GM21786 (cell line): ENCODE data around the gene VSTM2L.
"Not testable (repeated sequence)": the region's sequence is repeated elsewhere in the genome, so short reads cannot be mapped to it uniquely, and the experiment has no call there.

Source experiments
- ATAC-seq: cut with Tn5 transposase; IDR thresholded peaks from one replicate; pipeline ENCODE4 v1.9.1; 2021; ENCODE audit not compliant: unreplicated experiment

VSTM2L gene, protein sequence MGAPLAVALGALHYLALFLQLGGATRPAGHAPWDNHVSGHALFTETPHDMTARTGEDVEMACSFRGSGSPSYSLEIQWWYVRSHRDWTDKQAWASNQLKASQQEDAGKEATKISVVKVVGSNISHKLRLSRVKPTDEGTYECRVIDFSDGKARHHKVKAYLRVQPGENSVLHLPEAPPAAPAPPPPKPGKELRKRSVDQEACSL

DNA sequence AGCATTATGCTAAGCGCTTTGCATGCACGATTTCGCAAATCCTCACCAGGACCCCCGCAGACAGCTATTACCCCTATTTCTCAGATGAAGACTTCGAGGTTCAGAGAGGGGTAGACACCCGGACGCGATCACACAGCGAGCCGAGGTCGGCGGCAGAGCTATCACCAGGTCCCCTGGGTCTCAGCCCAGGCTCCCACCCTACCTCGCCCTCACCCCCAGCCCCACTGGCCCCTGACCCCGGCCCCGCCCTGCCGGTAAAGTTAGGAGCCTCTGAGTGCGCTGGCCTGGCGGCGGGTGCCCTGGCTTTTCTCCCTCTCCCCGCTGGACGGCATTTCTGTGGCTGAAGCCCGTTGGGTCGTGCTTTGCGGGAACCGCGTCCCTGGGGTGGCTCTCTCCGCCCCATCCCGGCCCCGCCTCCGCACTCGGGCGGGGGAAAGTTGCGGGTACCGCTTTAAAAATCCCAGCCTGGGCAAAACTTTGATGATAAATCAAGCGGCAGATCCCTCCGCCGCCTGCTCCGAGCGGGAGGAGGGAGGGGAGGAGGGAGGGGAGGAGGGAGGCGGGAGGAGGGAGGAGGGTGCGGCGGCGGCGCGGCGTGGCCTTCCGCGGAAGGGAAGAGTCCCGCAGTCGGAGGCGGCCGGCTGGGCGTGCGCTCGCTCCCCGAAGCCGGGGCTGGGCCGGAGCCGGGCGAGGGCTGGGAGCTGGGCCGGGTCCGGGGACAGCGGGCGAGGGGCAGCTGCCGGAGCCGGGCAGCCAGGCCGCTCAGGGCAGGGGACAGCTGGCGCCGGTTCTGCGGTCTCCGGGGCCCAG, at the start of gene VSTM2L:
Gene VSTM2L (plus strand): TSS at position 624 of the 810 bp plus-strand sequence. CDS start 224 bp downstream, outside the sequence.
- ATAC-seq: no peak

- ATAC-seq: peak; percentile 59
These were observed 49.0 kb upstream of the VSTM2L start for GRCh38 chr20:37853823-37854375.

DNA sequence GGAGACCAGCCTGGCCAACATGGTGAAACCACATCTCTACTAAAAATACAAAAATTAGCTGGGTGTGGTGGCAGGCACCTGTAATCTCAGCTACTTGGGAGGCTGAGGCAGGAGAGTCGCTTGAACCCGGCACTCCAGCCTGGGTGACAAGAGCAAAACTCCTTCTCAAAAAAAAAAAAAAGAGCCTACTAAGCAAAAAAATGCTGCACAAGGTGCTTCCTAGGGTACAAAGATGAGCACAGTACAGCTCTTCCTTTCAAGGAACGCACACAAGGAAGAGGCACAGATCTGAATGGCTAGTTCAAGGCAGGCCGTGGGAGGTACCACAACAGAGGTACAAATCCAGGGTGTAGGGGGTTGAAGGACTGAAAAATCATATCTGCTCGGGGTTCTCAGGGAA, 46.9 kb upstream of the VSTM2L start:
- ATAC-seq: not testable (repeated sequence)

GRCh38 chr20:37856932-37857660, 45.8 kb upstream of the VSTM2L start:
- ATAC-seq: no peak

DNA sequence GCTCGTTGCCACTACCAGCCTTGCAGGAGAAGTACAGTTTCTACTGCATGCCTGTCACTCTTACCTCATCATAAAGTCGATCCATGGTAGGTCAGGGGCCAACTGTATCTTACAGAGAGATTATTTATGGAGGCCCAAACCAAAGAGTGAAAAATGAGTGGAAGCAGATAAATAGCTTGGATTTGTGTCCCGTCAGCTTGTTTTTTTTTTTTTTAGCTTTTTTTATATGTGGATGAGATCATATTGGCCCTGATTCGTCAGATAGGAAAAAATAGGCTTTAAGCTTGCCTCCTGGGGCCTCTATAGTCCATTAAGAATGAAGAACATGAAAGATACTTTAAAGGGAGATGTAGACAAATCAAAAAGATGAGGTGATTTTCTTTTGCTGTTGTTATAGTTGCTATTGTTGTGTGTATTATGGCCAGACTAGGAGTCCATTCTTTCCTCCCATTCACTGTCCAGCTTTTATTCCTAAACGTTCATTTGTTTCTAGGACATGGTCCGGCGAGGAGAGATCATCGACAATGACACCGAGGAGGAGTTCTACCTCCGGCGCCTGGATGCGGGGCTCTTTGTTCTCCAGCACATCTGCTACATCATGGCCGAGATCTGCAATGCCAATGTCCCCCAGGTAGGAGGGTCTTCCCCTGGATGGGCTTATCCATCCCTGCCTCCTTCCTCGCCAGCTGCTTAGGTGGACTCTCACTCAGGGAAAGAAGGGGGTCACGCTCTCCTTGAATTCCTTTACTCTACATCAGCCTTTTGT, 43.3 kb upstream of the VSTM2L start:
- ATAC-seq: no peak

DNA sequence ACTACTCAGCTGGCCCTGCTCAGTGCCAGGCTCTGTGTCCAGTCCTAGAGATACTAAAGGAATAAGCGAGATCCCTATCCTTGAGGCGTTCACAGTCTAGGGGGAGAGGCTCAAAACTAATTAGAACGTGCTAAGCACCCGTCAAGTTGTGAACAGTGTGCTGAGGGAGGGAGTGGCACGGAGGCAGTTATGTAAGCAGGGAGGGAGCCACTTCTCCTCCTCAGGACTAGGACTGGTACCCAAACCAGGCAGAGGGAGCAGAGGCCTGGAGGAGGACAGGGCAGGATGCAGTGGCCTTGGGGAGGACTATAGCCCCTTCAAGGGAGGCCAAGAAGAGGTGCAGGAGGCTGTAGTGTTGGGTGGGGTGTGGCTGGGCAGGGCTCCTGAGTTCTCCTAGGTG, 39.6 kb upstream of the VSTM2L start:
- ATAC-seq: no peak

- no peak for ATAC-seq
These were observed 38.6 kb upstream of the VSTM2L start for GRCh38 chr20:37864298-37864697.

DNA sequence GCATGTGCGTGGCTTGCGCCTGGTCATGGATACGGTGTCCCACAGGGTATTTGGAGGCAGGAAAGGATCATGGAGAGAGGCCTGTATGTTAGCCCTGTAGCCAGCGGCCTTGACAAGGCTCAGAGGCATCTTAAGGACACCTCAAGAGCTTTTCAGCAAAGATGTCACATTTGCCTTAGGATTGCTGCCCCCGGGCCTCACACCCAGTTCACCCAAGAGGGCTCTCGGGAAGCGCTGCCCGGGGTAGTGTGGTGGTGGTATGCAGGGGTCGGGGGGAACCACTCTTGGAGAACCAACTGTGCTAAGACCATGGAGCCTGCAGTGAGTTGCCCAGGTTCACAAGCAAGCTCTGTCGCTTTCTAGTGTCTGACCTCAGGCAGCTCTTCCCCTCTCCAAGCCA, 36.9 kb upstream of the VSTM2L start:
- no peak for ATAC-seq

DNA sequence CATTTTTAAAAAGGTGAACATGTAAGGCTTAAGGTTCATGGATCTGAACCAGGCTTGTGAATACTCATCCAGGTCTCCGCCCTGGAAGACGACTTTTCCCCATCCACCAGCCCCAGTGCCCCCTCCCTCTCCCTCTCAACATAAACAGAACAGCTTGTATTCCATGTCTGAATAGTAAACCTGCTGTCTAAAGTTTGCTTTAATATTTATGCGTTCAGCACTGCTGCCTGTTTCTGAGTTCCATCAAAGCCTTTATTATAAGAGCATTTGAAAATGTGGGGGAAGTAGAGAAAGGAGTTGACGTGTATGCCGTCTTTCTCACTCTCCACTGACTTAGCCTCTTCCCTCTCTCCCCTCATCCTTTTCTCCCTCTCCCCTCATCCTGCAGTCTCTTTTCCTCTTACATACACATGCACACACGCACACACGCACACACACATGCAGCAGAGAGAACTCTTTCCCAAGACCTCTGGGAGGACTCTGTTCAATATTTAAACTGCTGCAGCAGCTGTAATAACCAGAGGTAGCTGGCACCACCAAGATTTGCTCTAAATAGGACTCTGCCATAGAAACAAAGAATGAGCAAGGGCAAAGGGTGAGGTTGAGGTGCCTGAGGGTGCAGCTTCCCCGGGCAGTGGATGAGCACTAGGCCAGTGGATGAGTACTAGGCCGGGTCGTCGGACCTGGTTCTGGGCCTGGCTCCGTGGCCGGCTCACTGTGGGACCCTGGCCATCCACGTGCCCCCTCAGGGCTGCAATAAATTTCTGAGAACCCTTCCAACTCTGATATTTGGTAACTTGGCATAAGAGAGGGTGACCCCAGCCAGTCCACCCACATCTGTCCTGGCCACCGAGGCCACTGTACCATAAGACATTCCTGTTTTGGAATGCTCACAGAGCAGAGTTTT, 35.4 kb upstream of the VSTM2L start:
- ATAC-seq: no peak

- no peak for ATAC-seq
These were observed 34.0 kb upstream of the VSTM2L start for GRCh38 chr20:37868851-37869333.

- no peak for ATAC-seq
These were observed 33.5 kb upstream of the VSTM2L start for GRCh38 chr20:37869334-37869861.

- ATAC-seq: no peak
These were observed 32.6 kb upstream of the VSTM2L start for GRCh38 chr20:37870294-37870693.

GRCh38 chr20:37871751-37872150, 31.2 kb upstream of the VSTM2L start:
- ATAC-seq: no peak

DNA sequence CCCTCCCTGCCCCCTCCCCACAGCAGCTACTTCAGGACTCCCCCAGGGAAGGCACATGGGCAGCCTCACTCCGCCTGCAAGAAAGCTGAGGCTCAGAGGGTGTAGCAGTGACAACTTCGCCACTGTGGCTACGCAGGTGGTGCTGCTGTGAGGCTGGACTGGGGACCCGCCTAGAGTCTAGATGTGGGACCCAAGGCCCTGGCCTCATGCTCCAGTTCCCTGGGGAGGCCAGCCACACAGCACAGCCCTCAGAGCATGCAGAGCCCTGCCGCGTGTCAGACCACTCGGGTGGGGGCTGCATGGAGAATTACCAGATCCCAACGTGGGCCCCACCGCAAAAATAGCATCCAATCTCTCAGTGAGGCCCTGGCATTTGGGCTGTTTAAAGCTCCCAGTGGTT, 30.8 kb upstream of the VSTM2L start:
- no peak for ATAC-seq

DNA sequence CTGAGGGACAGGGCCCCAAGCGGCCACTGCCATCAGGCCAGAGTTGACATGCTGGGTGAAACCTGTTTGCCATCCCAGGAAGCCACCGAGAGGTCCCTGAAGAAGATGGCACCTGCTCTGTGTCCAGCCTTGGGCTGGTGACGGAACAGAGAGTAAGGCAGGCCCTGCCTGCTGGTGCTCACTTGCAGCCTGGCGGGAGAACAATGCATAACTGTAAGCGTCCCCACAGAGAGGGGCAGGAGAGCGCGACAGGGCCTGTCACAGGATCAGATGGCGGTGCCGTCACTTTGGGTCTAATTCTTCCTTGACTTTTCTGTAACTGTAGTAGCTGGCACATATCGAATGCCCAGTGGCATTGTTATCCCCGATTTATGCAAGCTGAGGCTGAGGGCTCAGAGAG, 29.0 kb upstream of the VSTM2L start:
- ATAC-seq: no peak

GRCh38 chr20:37875460-37876175, 27.3 kb upstream of the VSTM2L start:
- no peak for ATAC-seq

GRCh38 chr20:37876863-37877262, 26.1 kb upstream of the VSTM2L start:
- ATAC-seq: no peak

DNA sequence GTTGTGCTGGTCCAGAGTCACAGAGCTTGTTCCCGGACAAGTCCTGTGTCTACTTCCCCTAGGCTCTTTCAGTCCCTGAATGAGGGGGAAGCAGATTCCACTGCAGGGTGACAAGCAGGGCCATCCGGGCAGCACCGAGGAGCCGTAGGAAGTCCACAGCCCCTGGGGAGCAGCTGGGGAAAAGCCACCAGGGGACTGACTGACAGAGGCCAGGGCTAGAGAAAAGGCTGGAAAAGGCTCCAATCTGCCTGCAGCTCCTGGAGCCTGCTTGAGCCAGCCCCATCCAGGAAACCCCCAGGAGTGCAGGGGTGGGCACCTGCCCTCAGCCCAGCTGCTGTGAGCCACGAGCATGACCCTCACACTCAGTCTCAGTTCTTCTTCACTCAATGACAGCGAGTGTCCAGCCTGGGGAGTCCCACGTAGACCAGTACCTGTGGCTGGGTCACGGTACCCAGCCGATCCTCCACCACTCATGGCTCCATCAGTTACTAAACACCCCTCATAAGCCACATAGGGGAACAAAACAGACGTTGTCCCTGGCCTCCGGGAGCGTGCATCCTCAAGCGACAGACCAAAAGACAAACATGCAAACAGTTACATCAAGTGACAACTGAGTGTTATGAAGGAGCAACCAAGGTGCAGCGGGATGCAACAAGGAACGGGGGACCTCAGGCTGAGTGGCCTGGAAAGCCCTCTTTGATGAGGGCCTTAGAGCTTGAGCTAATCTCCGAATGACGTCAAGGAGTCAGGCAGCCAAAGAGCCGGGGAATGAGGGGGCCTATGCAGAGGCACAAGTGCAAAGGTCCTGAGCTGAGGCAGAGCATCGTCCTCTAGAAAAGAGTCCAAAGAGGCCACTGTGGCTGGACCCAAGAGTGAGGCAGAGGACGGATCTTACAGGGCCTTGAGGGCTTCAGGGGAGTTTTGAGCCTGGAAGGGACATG, 24.8 kb upstream of the VSTM2L start:
- ATAC-seq: no peak
